CD4-positive, alpha-beta T cell treated with Interferon gamma for 1 hour (primary cell): ENCODE measurements around the gene ACSF3.

Source experiments
- DNase-seq: peaks from one replicate; pipeline ENCODE4 v3.0.0-alpha.2; 2020

ACSF3 gene

DNA sequence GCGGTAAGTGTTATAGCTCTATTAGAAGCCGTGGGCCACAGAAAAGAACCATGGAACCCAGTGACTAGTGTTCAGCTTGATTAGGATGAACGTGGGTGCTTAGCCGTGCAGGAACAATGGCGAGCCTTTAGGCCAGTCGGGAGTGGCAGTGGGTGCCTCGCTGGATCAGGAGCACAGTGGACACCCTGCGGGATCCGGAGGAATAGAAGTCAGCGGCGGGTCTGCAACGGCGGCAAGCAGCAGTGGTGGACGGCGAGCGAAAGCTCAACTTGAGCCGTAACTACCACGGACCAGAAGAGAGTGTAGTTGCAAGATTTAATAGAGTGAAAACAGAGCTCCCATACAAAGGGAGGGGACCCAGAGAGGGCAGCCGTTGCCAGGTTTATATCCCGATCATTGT lies 40.6 kb downstream of the ACSF3 start:
- no peak for DNase-seq

DNA sequence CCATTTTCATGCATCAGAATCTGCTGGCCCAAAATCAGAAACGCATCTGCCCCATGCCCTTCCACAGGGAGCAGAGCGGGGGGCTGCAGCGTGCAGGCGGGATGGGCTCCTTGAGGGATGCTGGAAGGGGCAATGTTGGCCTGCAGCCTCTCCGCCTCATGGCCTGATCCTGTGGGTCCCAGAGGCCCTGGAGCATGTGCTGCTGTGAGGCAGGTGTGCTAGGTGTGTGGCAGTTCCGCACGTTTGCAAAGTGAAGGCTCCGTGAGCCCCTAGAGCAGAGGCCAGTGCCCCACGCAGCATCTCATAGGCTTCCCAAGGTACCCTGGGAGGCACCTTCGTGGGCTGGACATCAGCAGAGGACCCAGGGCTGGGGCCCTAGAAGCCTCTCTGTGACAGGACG lies 41.5 kb downstream of the ACSF3 start:
- no peak for DNase-seq

DNA sequence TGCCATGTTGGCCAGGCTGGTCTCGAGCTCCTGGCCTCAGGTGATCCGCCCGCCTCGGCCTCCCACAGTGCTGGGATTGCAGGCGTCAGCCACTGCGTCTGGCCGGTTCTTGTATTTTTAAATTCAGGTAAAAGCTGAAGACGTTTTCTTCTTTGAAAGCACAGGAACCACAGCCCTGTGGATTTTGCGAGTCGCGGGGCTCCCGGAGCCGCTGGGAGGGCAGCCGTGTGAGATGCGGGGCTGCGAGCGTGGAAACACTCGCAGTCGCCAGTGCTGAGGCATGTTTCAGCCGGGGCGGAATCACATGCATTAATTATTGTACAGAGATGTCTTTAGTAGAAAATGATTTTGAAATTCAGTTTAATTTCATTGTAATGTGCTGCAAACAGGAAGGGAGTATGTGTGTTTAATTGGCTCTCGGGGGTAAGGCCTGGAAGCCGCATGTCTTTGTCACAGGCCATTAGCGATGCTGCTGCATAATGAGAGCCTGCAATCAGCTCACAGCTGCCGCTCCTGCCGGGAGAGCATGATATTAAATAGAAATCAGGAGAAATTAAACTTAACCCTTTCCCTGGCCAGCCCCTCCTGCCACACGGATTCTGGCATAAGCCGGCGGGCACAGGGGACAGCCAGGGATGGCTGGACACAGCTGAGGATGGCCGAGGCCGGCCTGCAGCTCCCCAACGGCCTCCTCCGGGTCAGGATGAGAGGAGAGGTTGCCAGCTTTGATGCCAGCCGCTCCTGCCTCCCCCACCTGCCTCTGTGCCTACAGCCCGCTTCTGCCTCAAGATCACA lies 42.5 kb downstream of the ACSF3 start:
- no peak for DNase-seq

DNA sequence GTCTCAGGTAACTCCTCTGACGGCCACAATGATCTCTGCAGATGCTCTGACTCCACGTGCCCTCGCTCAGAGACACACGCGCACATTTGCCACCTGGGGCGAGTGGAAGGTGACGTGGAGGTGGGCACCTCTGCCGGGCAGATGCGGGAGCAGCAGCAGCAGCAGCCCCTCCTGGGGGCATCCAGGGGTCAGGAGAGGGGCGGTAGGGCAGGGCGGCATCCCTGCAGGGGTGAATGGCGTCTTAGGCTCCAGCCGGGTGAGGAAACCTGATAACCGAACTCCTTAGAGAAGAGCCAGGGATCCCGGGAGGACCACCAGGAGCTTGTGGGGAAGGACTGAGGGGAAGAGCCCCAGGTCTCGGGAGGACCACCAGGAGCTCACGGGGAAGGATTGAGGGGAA lies 43.3 kb downstream of the ACSF3 start:
- no peak for DNase-seq

DNA sequence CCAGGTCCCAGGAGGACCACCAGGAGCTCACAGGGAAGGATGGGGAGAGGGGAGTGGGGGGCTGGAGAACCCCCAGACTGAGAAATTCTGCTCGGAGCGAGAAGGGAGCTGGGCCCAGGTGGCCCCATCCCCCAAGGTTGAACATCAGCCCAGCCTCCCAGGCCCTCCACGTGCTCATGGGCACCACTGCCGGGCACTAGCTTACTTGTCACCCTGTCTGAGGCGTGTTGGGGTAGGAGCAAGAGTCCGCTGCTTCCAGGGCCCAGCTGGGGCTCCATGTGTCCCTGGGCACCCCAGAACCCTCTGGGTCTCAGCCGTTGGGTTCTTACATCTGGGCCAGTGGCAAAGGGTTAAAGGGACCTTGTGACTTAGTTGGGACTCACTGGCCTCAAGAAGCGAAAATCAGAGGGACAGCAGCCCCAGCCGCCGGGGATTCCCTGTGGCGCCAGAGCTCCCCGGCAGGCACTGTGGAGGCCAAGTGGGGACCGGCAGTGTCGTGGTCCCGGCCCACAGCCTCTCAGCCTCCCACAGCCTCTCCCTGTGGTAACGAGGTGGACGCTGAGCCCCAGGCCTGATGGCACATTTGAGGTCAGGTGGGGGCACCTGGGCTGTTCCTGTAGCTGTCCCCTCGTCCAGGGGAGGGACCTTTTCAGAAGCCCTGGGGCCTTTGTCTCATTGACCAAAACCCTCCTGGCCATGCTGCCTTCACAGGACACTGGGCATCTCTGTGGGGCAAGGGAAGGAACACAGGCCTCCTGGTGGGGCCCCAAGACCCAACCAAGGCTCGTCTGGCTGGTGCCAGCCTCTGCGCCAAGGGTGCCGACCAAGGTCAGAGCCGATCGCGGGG lies 44.2 kb downstream of the ACSF3 start:
- no peak for DNase-seq

DNA sequence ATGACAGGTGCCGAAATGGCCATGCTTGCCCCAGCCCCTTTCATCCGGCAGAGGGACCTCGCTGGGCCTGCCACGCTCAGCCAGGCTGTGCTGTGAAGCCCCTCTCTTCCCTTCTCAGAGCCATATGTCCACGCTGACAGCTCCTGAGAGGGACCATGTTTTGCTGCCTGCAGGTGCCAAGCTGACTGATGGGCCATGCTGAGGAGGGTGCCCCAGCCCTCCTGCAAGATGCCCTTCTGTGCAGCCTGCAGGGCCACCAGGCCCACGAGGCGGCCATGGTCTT lies 44.8 kb downstream of the ACSF3 start:
- DNase-seq = no peak

DNA sequence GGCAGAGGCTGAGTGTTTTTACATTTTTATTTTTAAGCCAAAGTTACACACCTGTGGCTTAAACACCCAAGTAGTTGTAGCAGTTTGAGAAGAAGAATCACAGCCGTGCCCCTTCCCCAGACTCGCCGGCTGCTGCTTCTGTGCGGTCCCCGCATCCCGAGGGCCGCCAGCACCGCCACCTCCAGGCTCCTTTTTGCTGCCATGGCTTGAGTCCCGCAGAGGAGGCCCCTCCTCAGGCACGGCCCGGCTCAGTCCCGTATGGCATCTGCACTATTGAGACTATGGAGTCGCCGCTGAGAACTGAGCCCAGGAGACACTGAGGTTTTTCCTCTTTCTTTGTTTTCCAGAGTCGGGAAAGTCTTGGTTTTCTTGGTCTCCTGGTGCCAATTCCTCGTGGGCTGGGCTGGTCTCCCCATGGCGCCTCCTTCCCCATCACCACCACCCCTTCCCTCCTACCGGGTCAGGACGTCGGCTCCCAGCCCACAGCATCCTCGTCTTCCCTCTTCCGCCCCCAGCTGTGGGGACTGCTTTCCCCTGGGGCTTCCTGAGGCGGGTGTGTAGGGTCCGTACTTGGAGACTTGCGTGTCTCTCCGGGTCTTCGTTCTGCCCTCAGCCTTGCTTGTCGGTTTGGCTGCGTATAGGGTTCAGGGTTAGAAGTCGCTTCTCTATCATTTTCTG lies 45.3 kb downstream of the ACSF3 start:
- DNase-seq = no peak

DNA sequence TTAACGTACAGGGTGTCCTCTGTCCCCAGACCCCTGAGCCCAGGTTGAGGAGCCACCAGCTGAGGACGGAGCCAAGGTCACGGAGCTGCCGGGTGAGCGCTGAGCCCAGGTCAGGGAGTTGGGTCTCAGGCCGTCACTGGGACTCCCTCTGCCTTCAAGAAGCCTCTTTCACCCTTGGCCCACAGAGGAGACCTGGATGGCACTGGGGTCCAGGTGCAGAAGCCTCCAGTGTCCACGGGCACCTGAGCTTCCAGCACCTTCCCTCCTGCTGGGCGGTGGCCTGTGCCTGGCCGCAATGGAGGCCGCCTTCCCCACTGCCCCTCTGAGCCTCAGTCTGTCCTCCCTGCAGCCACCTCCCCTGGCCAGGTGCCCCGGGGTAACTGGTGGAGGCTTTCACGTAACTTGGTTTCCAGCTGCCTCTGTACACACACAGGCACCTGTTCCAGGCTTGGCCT lies 46.3 kb downstream of the ACSF3 start:
- DNase-seq = no peak

DNA sequence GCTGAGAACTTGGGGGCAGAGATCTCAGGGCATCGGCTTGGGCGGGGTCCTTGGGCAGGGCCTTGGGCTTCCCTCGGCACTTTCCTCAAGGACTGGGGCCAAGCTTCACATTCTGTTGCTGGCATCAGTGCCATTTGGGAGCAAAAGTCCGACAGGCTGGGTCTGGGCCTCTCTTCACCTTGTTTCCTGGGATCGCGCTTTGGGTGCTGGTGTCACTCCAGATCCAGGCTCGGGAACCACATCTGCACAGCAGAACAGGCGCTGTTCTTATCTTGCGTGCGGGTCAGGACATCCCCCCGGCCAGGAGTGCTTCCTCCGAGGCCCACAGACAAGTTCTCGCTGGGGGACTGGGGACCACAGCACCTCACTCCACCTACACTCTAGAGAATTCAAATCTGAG lies 46.7 kb downstream of the ACSF3 start:
- DNase-seq = no peak

DNA sequence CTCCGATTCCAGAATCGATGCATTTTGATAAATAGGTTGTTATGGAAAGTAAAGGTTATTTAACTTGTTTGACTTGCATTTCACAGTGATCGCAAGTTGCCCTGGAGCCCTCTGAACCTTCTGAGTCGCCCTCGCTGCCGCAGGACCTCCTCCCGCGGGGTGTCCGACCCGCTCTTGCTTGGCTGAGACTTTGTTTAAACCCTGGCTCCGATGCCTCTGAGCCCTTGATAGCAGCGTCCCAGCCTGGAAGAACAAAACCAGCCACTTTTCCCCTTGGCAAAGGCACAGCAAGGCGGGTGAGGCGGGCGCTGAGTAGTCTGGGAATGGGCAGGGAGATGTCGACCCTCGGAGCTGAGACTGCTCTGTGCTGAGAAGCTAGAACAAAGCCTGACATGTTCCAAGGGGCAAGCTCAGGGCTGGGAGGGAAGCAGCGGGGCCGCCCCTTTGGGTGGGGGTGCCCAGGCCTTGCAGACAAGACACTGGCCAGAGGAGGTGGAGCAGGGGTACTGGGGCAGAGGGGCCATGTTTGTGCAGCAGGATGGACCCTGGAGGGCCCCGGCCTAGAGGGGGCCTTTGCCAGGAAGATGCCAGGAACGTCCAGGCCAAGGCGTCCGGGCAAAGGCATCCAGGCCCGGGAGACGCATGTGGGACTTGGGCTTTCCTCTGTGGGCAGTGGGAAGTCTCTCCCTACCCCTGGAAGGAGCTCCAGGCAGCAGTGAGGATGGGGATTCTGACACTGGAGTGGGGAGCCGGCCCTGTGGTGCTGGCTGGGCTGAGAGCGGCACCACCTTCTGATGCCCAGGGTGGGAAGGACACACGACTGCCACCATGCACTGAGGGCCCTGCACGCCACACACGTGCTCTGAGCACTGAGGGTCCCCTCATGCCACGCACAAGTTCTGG lies 47.6 kb downstream of the ACSF3 start:
- DNase-seq = no peak

DNA sequence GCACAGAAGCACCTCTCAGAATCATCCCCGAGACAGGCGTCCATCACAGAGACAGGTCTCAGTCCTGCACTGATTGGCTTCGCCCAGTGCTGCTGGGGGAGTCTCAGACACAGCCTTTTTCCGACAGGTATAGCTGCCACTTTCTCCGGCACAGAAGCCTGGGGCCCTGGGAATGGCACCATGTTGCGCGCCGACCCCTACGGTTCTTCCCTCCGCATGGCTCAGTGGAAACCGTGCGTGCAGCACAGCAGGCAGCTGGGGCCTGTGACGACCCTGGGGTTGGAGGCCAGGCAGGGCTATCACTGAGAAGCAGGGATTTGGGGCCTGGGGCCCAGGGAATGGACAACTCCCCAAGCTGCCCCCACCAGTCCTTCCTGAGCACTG lies 48.2 kb downstream of the ACSF3 start:
- DNase-seq = no peak

DNA sequence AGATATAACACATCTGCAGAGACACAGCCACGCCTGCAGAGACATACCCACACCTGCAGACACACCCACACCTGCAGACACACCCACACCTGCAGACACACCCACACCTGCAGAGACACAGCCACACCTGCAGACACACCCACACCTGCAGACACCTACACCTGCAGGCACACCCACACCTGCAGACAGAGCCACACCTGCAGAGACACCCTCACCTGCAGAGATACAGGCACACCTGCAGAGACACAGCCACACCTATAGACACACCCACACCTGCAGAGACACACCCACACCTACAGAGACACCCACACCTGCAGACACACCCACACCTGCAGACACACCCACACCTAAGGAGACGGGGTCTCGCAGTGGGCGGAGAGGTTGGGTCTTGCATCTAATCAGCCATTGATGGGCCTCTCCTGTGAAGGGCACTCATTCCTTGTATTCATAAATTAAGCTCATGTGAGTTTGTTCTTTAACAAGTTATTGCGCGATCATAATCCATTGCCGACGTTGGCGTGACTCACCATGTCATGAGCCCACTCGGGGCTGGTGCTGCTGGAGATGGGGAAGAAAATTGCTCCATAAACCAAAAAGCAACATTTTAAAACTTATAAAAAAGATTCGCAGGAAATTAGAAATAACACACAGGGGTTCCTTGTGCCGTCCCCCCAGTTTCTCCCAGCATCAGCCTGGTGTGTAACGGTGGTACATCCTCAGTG lies 49.0 kb downstream of the ACSF3 start:
- DNase-seq = no peak

DNA sequence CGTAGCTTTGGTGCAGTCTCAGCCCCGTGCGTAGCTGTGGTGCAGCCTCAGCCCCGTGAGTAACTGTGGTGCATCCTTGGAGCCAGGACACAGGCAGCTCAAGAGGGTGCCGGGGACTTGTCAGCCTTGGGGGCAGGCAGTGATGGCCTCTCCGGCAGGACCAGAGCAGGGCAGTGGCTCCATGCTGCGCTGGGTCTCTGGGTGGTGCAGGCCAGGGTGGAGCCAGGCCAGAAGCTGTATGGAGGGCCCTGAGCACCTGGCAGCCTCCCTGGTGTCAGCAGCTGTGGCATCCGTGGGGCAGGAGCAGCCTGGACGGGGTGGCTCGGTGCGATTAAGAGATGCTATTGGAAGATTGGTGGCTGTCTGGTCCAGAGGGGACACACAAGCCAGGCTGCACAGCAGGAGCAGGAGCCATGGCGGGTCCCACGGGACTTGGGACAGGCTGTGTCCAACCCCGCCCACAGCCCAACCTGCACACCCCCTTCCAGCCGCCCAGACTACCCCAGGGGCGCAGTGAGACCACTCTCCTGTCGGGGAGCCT lies 49.6 kb downstream of the ACSF3 start:
- DNase-seq = no peak

DNA sequence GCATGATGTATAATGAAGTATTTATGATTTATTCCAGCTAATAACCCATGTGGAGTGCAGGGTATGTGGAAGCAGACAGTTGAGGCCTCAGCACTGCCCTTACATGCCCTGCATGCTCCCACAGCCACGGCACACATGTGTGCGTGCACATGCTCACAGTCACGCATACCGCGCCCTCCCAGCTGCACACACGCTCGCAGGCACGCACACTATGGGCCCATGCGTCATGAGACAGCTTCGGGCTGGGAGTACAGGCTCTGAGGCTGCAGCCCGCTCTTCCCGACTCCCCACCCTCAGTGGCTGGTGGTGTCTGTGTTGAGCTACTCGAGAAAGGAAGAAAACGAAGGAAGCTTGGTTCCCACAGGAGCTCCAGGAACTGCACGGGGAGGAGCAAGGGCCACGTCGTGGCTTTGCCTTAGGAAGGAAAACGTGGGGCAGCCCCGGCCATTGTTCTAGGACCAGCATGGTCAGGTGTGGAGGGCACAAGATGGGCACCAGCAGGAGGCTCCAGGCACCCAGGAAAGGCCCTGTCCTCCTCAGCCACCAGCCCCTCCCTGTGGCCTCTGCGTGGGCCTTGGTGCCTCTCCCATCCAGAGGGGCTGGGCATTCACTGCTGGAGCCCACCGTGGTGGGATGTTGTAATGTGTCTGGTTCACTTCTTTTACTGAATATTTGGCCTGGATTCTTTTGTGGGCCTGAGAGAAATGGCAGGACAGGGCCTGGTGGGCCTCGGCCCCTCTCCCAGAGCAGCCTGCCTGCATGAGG lies 50.4 kb downstream of the ACSF3 start:
- DNase-seq = no peak

DNA sequence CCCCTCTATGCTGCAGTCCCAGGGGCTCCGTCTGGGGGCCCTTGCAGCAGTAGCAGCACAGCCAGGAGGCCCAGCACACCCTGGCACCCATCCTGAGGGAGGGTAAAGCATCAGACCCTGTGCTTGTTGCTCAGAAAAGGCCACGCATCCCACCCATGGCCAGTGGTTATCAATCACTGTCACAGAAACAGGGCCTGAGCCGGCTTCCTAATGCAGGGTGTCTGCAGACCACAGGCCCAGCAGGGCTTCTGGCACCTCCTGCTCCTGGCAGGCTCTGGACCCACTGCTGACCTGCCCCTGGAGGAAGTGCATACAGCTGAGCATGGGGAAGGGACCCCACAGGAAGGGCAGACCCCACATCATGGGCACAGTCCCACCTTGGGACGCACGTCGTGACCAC lies 51.0 kb downstream of the ACSF3 start:
- DNase-seq = no peak

DNA sequence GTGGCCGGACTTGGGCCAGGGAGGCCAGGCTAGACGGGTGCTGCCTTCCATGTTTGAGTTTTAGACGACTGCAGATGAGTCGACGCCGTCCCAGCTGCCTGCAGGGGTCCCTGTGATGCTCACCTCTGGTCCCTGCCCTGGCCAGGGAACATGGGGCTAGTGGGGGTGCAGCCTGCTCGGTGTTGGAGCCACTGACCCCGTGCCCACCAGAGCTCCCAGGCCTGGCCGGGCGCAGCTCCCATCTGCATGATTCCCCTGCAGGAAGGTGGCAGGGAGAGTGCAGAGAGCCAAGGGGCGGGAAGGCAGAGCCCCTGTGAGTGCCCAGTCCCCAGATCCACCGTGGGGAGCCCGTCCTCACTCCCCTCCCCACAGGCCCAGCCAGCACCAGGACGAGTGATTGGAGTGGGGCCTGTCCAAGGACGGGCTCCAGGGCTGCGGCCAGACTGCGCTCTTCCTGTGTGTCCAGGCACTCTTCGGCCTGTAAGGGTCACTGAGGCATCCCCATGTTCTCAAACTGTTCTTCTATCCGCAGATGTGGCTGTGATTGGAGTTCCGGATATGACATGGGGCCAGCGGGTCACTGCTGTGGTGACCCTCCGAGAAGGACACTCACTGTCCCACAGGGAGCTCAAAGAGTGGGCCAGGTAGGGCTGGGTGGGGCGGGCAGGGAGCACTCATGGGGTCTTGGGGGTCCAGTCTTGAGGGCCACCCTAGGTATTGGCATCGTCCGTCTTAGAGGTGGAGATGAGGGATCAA lies 51.9 kb downstream of the ACSF3 start:
- no peak for DNase-seq

DNA sequence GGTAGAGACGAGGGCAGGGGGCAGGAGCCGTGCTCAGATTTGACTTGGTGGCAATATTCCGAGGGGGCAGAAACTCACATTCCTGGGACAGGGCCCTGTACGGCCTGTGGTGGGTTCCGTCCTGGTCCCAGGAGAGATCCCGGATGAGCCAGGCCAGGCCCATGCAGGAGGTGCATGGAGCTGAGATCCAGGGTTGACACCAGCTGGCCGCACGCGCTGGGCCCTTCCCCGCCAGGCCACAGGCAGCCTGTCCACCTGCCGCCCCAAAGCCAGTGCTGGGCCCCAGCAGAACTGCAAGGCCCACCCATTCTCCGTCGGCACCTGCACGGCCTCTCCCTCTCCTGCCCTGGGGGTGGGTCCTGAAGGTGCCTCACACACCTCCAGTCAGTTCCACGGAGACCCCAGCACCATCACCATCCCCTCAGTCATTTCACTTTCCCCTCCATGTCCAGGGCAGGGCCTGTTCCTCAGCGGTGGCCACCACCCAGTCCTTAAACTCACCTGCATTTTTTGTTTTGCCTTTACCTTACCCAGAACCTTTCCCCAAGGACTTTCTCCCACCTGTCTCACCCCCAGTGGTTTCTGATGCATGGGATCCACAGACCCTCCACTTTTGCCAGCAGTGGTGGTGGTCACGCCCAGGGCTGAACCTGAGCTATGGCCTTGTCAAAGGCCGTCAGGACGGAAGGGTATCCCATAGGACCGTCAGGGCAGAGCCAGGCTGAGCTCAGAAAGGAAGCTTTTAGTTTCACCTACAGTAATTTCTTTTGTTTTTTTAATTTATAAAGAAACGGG lies 52.8 kb downstream of the ACSF3 start:
- DNase-seq = no peak

DNA sequence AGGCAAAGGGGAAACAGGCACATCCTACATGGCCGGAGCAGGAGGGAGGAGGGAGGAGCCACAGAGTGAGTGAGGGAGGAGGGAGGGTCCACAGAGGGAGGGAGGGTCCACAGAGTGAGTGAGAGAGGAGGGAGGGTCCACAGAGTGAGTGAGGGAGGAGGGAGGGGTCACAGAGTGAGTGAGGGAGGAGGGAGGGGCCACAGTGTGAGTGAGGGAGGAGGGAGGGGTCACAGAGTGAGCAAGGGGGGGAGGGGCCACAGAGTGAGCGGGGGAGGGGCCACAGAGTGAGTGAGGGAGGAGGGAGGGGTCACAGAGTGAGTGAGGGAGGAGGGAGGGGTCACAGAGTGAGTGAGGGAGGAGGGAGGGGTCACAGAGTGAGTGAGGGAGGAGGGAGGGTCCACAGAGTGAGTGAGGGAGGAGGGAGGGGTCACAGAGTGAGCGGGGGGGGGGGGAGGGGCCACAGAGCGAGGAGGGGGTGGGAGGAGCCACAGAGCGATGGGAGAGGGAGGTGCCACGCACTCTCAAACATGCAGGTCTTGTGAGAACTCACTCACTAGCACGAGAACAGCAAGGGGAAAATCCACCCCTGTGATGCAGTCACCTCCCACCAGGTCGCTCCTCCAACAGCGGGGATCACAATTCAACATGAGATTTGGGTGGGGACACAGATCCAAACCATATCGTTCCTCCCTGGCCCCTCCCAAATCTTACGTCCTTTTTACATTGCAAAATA lies 53.6 kb downstream of the ACSF3 start:
- no peak for DNase-seq

DNA sequence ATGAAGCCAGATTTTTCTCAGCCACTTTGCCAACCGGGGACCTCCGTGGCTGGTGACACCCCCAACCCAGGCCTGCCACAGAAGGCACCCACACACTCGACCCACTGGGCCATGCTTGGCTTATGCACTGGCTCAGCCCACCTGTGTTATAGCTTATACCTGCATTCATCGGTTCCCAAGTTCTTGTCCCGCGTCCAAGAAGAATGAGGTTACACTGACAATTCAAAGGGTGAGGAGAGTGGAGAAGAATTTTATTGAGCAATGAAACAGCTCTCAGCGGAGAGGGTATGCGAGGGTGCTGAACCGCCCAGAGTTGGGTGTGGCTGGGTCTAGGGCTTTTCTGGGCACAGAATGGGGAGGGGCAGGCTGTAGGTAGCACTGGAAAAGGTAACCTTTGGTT lies 55.7 kb downstream of the ACSF3 start:
- DNase-seq = no peak
